BJ (cell line): ENCODE data around the gene WDR70. TPM values are rescaled to one million over a fixed set of nuclear protein-coding genes. Genes with fewer than 3 reads are reported as not detected.
"Not testable (repeated sequence)": the region's sequence is repeated elsewhere in the genome, so short reads cannot be mapped to it uniquely, and the experiment has no call there.

ENCODE experiments used
- CTCF ChIA-PET: fragments of 350-600 bp; formaldehyde crosslinking; extraction: SDS; loops from one replicate; lab custom pipeline; 2021; ENCODE audit warnings: antibody characterized with exemption, inconsistent platforms; lab: Yijun Ruan, JAX
- POLR2A ChIA-PET: fragments of 300-600 bp; sonication (Branson Sonifier 250); formaldehyde crosslinking; extraction: SDS; loops from one replicate; lab custom pipeline; 2021; ENCODE audit warnings: antibody characterized with exemption; lab: Charles Lee
- DNase-seq: peaks from one replicate; pipeline ENCODE4 v3.0.0-alpha.2; 2011; ENCODE audit warnings: low read depth
- H3K27me3 ChIP-seq: 2 replicates; pipeline ENCODE4 v1.6.0; 2011; ENCODE audit warnings: low read length; ENCODE audit not compliant: control insufficient read depth, insufficient read depth
- H3K36me3 ChIP-seq: 2 replicates; pipeline ENCODE4 v1.5.1; 2011; ENCODE audit warnings: low read length; ENCODE audit not compliant: control insufficient read depth, insufficient read depth
- H3K4me3 ChIP-seq: 2 replicates; pipeline ENCODE4 v1.5.1; 2011; ENCODE audit warnings: low read depth, mild to moderate bottlenecking, control low read depth, low read length
- polyA plus RNA-seq: library from polyadenylated mRNA; depleted of rRNA; stranded (reverse); fragments of >200 nt; gene quantifications from 2 replicates; pipeline ENCODE4 v1.2.3, GENCODE V29; 2011
- TF ChIP-seq, protein P1 (sequence below): IDR thresholded peaks from 2 replicates; pipeline ENCODE4 v1.5.1; 2011; ENCODE audit warnings: low read depth, mild to moderate bottlenecking, control low read depth, inconsistent platforms, low read length, moderate library complexity; ENCODE audit not compliant: insufficient read depth

The WDR70 gene
- polyA plus RNA-seq, 1 experiment: 14.0 TPM

DNA sequence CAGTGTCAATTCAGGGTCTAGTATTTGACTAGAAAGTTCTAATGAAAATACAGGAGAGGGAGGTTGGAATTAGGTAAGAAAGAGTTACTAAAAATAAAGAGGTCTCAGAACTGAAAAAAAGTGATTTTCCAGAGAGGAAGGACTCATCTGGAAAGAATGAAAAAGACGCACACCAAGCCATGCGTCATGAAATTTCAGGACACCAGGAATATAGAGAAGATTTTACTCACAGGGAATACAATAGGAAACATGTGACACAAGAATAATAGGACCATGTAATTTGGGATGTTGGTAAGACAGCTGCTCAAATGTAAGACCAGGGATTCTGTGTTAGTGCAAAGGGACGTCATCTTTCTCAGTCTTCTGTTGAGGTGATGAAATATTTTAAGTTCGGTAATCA lies 236.1 kb downstream of the WDR70 start:
- TF ChIP-seq, protein P1, sequence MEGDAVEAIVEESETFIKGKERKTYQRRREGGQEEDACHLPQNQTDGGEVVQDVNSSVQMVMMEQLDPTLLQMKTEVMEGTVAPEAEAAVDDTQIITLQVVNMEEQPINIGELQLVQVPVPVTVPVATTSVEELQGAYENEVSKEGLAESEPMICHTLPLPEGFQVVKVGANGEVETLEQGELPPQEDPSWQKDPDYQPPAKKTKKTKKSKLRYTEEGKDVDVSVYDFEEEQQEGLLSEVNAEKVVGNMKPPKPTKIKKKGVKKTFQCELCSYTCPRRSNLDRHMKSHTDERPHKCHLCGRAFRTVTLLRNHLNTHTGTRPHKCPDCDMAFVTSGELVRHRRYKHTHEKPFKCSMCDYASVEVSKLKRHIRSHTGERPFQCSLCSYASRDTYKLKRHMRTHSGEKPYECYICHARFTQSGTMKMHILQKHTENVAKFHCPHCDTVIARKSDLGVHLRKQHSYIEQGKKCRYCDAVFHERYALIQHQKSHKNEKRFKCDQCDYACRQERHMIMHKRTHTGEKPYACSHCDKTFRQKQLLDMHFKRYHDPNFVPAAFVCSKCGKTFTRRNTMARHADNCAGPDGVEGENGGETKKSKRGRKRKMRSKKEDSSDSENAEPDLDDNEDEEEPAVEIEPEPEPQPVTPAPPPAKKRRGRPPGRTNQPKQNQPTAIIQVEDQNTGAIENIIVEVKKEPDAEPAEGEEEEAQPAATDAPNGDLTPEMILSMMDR: no peak
- H3K4me3 ChIP-seq: no peak overlapping the region

DNA sequence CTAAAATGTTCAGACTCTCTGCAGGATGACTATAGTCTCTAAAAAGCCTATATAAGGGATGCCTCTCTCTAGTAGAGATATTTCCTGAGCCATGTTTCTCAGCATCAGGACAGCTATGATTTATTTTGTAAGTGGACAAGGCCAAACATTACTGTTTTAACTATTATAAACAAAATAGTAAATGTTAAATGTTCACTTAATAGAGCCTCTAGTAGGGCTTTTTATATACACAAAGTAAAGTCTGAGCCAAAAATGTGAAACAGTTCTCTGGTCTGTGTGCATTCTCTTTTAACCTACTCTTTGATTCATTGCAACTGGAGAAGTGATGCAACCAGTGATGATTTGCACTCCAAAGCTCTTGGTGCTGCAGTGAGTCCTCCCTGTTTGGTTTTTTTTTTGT lies 240.2 kb downstream of the WDR70 start:
- CTCF ChIA-PET: interaction anchor here (0.6 to 0.7 kb wide), 2 partner anchors 15 to 65 kb away, joined by 3 to 4 read pairs; no protein-coding TSS in a partner anchor
- TF ChIP-seq, protein P1: no peak
- H3K36me3 ChIP-seq: no peaks in the 10 kb centered on the region
- no peak for DNase-seq
- no peak overlapping the region for H3K4me3 ChIP-seq
- H3K27me3 ChIP-seq: no peaks in the 10 kb centered on the region
- POLR2A ChIA-PET: interaction anchor here (0.7 kb wide), 1 partner anchor 820 kb away, joined by 9 read pairs; no protein-coding TSS in a partner anchor

More for the DNA sequence above, 236.1 kb downstream of the WDR70 start:
- ChIA-PET POLR2A (no interaction called here), CTCF (no interaction called here)
- Histone ChIP-seq H3K36me3 (no peaks in the 10 kb centered on the region), H3K27me3 (no peaks in the 10 kb centered on the region)
- DNase-seq: peak; percentile 88

DNA sequence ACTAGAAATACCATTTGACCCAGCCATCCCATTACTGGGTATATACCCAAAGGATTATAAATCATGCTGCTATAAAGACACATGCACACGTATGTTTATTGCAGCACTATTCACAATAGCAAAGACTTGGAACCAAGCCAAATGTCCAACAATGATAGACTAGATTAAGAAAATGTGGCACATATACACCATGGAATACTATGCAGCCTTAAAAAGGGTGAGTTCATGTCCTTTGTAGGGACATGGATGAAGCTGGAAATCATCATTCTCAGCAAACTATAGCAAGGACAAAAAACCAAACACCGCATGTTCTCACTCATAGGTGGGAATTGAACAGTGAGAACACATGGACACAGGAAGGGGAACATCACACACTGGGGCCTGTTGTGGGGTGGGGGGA lies 243.2 kb downstream of the WDR70 start:
- H3K36me3 ChIP-seq, H3K27me3 ChIP-seq, CTCF ChIA-PET, POLR2A ChIA-PET, DNase-seq, H3K4me3 ChIP-seq: not testable (repeated sequence)

DNA sequence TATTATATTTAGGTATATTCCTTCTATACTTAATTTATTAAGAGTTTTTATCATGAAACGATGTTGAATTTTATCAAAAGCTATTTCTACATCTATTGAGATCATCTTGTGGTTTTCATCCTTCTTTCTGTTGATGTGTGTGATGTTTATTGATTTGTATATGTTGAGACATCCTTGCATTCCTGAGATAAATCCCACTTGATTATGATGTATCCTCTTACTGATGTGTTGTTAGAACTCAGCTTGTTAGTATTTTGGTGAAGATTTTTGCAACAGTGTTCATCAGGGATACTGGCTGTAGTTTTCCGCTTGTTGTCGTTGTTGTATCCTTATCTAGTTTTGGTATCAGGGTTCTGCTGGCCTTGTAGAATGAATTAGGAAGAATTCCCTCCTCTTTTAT lies 247.1 kb downstream of the WDR70 start:
- ChIA-PET POLR2A (no interaction called here), CTCF (no interaction called here)
- Histone ChIP-seq H3K27me3 (no peaks in the 10 kb centered on the region), H3K36me3 (no peaks in the 10 kb centered on the region), H3K4me3 (no peak overlapping the region)
- TF ChIP-seq, protein P1: no peak
- no peak for DNase-seq

DNA sequence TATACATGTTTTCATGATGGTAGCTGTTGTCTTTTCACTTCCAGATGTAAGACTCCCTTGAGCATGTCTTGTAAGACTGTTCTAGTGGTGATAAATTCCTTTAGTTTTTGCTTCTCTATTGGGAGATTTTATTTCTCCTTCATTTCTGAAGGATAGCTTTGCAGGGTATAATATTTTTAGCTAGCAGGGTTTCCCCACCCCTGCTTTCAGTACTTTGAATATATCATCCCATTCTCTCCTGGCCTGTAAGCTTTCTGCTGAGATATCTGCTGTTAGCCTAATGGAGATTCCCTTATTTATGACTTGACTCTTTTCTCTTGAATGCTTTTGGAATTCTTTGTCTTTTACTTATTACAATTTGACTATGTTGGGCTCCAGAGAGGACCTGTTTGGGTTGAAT lies 249.8 kb downstream of the WDR70 start:
- POLR2A ChIA-PET: no interaction called here
- TF ChIP-seq, protein P1: no peak
- DNase-seq: no peak
- CTCF ChIA-PET: no interaction called here
- Histone ChIP-seq H3K27me3 (no peaks in the 10 kb centered on the region), H3K4me3 (no peak overlapping the region), H3K36me3 (no peaks in the 10 kb centered on the region)

DNA sequence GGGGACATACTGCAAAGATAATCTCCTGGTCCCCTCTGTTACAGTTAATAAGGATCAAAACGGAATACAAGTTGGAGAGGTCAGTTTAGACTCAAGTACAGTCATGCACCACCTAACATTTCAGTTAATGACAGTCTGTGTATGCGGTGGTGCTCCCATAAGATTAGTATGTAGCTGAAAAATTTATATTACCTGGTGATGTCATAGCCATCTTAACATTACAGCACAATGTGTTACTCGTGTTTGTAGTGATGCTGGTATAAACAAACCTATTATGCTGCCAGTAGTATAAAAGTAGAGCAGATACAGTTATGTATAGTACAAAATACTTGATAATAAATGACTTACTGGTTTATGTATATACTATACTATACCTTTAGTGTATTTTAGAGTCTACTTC lies 252.8 kb downstream of the WDR70 start:
- DNase-seq: no peak
- TF ChIP-seq, protein P1: no peak
- no peaks in the 10 kb centered on the region for H3K36me3 ChIP-seq
- no peak overlapping the region for H3K4me3 ChIP-seq
- CTCF ChIA-PET: no interaction called here
- no peaks in the 10 kb centered on the region for H3K27me3 ChIP-seq
- POLR2A ChIA-PET: no interaction called here
